ENCODE measurements around the gene BTNL9.

The BTNL9 gene

DNA sequence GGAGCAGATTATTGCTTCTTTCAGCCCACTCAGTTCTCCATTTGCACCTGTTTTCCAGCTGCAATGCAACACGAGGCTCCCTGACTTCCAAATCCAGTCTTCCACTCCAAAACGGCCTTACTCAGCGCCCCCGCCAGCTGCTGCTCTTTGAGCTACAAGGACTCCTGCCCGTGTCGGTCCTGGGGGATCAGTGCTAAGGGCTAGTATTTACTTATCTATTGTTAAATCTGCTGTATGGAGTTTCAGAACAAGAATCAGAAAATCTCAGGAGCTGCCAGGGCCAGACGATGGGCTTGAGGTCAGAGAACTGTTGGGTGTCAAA, 46.8 kb downstream of the BTNL9 start:
- TF ChIP-seq EZH2 (optimal IDR thresholded peaks at IDR 0.05; ENCODE audit: low read depth, low read length): no peak
- TF ChIP-seq, protein P1, sequence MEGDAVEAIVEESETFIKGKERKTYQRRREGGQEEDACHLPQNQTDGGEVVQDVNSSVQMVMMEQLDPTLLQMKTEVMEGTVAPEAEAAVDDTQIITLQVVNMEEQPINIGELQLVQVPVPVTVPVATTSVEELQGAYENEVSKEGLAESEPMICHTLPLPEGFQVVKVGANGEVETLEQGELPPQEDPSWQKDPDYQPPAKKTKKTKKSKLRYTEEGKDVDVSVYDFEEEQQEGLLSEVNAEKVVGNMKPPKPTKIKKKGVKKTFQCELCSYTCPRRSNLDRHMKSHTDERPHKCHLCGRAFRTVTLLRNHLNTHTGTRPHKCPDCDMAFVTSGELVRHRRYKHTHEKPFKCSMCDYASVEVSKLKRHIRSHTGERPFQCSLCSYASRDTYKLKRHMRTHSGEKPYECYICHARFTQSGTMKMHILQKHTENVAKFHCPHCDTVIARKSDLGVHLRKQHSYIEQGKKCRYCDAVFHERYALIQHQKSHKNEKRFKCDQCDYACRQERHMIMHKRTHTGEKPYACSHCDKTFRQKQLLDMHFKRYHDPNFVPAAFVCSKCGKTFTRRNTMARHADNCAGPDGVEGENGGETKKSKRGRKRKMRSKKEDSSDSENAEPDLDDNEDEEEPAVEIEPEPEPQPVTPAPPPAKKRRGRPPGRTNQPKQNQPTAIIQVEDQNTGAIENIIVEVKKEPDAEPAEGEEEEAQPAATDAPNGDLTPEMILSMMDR (IDR thresholded peaks at IDR 0.05; ENCODE audit: low read length): no peak
- TF ChIP-seq EZH2phosphoT487 (IDR thresholded peaks at IDR 0.05; ENCODE audit: low read length): no peak
- H3F3A ChIP-seq (ENCODE audit: insufficient read depth, low read length): no peaks in the 10 kb centered on the region

GRCh38 chr5:181087309-181087708, 47.2 kb downstream of the BTNL9 start:
- Histone ChIP-seq H3K9me3 (replicated peaks; ENCODE audit: insufficient read depth, low read length) (no peaks in the 10 kb centered on the region), H3K79me2 (ENCODE audit: low read length) (no peaks in the 10 kb centered on the region), H3K4me1 (ENCODE audit: low read length) (no peaks in the 10 kb centered on the region), H3K27ac (ENCODE audit: low read length) (no peak overlapping the region), H4K20me1 (ENCODE audit: insufficient read depth, low read length) (no peaks in the 10 kb centered on the region), H3K27me3 (replicated peaks; ENCODE audit: insufficient read depth, low read length) (peaks cover 21% of the 10 kb centered on the region), H3F3A (ENCODE audit: insufficient read depth, low read length) (no peaks in the 10 kb centered on the region), H3K9me2 (replicated peaks; ENCODE audit: insufficient read depth, low read length) (no peaks in the 10 kb centered on the region), H2AFZ (ENCODE audit: low read length) (no peak overlapping the region), H3K4me3 (ENCODE audit: low read length) (no peak overlapping the region), H3K4me2 (ENCODE audit: low read depth, low read length) (no peak overlapping the region), H3K9ac (ENCODE audit: low read length) (no peak overlapping the region), H3K36me3 (replicated peaks; ENCODE audit: insufficient read depth, low read length) (no peaks in the 10 kb centered on the region)
- no peak for DNase-seq
- TF ChIP-seq, protein P1 (IDR thresholded peaks at IDR 0.05; ENCODE audit: low read length): no peak
- TF ChIP-seq EZH2phosphoT487 (IDR thresholded peaks at IDR 0.05; ENCODE audit: low read length) (no peak), EZH2 (optimal IDR thresholded peaks at IDR 0.05; ENCODE audit: low read depth, low read length) (no peak)

More for the DNA sequence above, 46.8 kb downstream of the BTNL9 start:
- no peaks in the 10 kb centered on the region for H3K79me2 ChIP-seq (ENCODE audit: low read length)
- H3K36me3 ChIP-seq (replicated peaks; ENCODE audit: insufficient read depth, low read length): no peaks in the 10 kb centered on the region
- H3K27ac ChIP-seq (ENCODE audit: low read length): no peak overlapping the region
- DNase-seq: no peak
- H3K9me2 ChIP-seq (replicated peaks; ENCODE audit: insufficient read depth, low read length): no peaks in the 10 kb centered on the region
- no peak overlapping the region for H3K9ac ChIP-seq (ENCODE audit: low read length)
- H4K20me1 ChIP-seq (ENCODE audit: insufficient read depth, low read length): no peaks in the 10 kb centered on the region
- no peak overlapping the region for H2AFZ ChIP-seq (ENCODE audit: low read length)
- H3K27me3 ChIP-seq (replicated peaks; ENCODE audit: insufficient read depth, low read length): peaks cover 21% of the 10 kb centered on the region
- no peak overlapping the region for H3K4me2 ChIP-seq (ENCODE audit: low read depth, low read length)
- H3K4me1 ChIP-seq (ENCODE audit: low read length): no peaks in the 10 kb centered on the region
- no peaks in the 10 kb centered on the region; the same call in 1 of the 2 replicates for H3K9me3 ChIP-seq (replicated peaks; ENCODE audit: insufficient read depth, low read length)
- H3K4me3 ChIP-seq (ENCODE audit: low read length): no peak overlapping the region

DNA sequence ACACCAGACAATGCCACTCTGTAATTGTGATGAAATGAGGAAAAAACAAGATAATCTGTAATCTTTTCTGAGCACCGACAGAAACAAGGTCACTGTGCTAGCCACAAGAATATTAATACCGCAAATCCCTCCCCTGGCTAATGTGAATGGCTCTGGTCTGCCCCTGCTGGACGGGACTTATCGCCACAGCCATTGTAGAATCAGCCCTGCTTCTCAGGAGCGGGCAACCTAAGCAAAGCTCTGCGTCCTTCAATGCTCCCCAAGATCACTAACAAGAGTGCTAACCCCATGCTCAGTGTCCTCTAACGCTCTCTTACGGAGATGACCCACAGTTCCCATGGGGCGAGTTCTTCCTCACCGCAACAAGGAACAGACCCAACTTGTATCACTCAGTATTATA, 48.2 kb downstream of the BTNL9 start:
- no peak for DNase-seq

More for the DNA sequence above, 48.2 kb downstream of the BTNL9 start:
- TF ChIP-seq, protein P1 (IDR thresholded peaks at IDR 0.05; ENCODE audit: low read length): peak; percentile 14; the same call in 1 of the 2 replicates
- no peak for TF ChIP-seq EZH2phosphoT487 (IDR thresholded peaks at IDR 0.05; ENCODE audit: low read length)
- TF ChIP-seq EZH2 (optimal IDR thresholded peaks at IDR 0.05; ENCODE audit: low read depth, low read length): no peak
- Histone ChIP-seq H3K9ac (ENCODE audit: low read length) (no peak overlapping the region), H3K4me2 (ENCODE audit: low read depth, low read length) (no peak overlapping the region), H2AFZ (ENCODE audit: low read length) (no peak overlapping the region), H3K79me2 (ENCODE audit: low read length) (no peaks in the 10 kb centered on the region), H3F3A (ENCODE audit: insufficient read depth, low read length) (no peaks in the 10 kb centered on the region), H3K9me2 (replicated peaks; ENCODE audit: insufficient read depth, low read length) (no peaks in the 10 kb centered on the region), H3K27ac (ENCODE audit: low read length) (no peak overlapping the region), H3K4me1 (ENCODE audit: low read length) (no peaks in the 10 kb centered on the region), H4K20me1 (ENCODE audit: insufficient read depth, low read length) (no peaks in the 10 kb centered on the region), H3K36me3 (replicated peaks; ENCODE audit: insufficient read depth, low read length) (no peaks in the 10 kb centered on the region), H3K4me3 (ENCODE audit: low read length) (no peak overlapping the region), H3K27me3 (replicated peaks; ENCODE audit: insufficient read depth, low read length) (peaks cover 21% of the 10 kb centered on the region), H3K9me3 (replicated peaks; ENCODE audit: insufficient read depth, low read length) (no peaks in the 10 kb centered on the region)
